HepG2 (cell line): ENCODE measurements around the gene CTDSP1. TPM values are rescaled to one million over a fixed set of nuclear protein-coding genes. Genes with fewer than 3 reads are reported as not detected.

Source experiments
- CBX1 ChIP-seq: IDR thresholded peaks from one replicate; pipeline ENCODE4 v1.6.1; 2016; ENCODE audit warnings: antibody characterized with exemption, low read depth
- EP300 ChIP-seq, 3 experiments: sonication (generic) in 1 of 3; formaldehyde crosslinking in 1 of 3; IDR thresholded peaks; 2 replicates each; pipeline versions ENCODE4 v1.5.1 to v1.6.1; 2011 to 2020; ENCODE audit warnings: low read depth in 2 of 3, low read length in 2 of 3, borderline replicate concordance in 1 of 3, improper control_type of control experiment in 1 of 3, mild to moderate bottlenecking in 1 of 3, missing genetic modification reagents in 1 of 3, moderate library complexity in 1 of 3
- ERF ChIP-seq: IDR thresholded peaks from 2 replicates; pipeline ENCODE4 v1.6.1; 2018; ENCODE audit warnings: missing biosample characterization, missing genetic modification reagents
- JUND ChIP-seq: sonication (generic); formaldehyde crosslinking; IDR thresholded peaks from 2 replicates; pipeline ENCODE4 v1.8.0; 2022; ENCODE audit warnings: mild to moderate bottlenecking, missing genetic modification reagents
- MATR3 ChIP-seq: sonication (generic); formaldehyde crosslinking; IDR thresholded peaks from 2 replicates; pipeline ENCODE4 v1.4.0; 2020; ENCODE audit warnings: missing genetic modification reagents
- NFKB2 ChIP-seq: sonication (generic); formaldehyde crosslinking; IDR thresholded peaks from 2 replicates; pipeline ENCODE4 v1.4.0; 2020; ENCODE audit warnings: missing genetic modification reagents, borderline replicate concordance
- NKX3-1 ChIP-seq: sonication (generic); formaldehyde crosslinking; IDR thresholded peaks from 2 replicates; pipeline ENCODE4 v1.5.0; 2020; ENCODE audit warnings: missing genetic modification reagents
- RAD21 ChIP-seq: fragments of 450-650 bp; formaldehyde crosslinking; IDR thresholded peaks from 2 replicates; pipeline ENCODE4 v1.5.0; 2020; ENCODE audit warnings: mild to moderate bottlenecking
- RARA ChIP-seq: IDR thresholded peaks from 2 replicates; pipeline ENCODE4 v1.6.1; 2016; ENCODE audit warnings: missing genetic modification reagents, missing compliant biosample characterization
- RFX5 ChIP-seq: IDR thresholded peaks from 2 replicates; pipeline ENCODE4 v1.6.1; 2011; ENCODE audit warnings: low read depth, low read length, improper control_type of control experiment
- SRSF1 ChIP-seq: fragments of 200-400 bp; formaldehyde crosslinking; optimal IDR thresholded peaks from 2 replicates; pipeline ENCODE3; 2017; ENCODE audit warnings: mild to moderate bottlenecking, low read depth, low read length, moderate library complexity
- TBX2 ChIP-seq: sonication (generic); formaldehyde crosslinking; IDR thresholded peaks from 2 replicates; pipeline ENCODE4 v1.5.0; 2020; ENCODE audit warnings: missing genetic modification reagents, mild to moderate bottlenecking, borderline replicate concordance
- TFE3 ChIP-seq: IDR thresholded peaks from 2 replicates; pipeline ENCODE4 v1.6.1; 2016
- YEATS2 ChIP-seq: sonication (generic); formaldehyde crosslinking; IDR thresholded peaks from 2 replicates; pipeline ENCODE4 v1.4.0; 2020; ENCODE audit warnings: missing genetic modification reagents, borderline replicate concordance
- ZMYM3 ChIP-seq: sonication (generic); formaldehyde crosslinking; IDR thresholded peaks from 2 replicates; pipeline ENCODE4 v1.5.1; 2020; ENCODE audit warnings: mild to moderate bottlenecking, missing genetic modification reagents
- ZNF143 ChIP-seq: sonication (generic); formaldehyde crosslinking; IDR thresholded peaks from 2 replicates; pipeline ENCODE4 v1.4.0; 2020; ENCODE audit warnings: missing genetic modification reagents
- ZNF333 ChIP-seq: sonication (generic); formaldehyde crosslinking; IDR thresholded peaks from 2 replicates; pipeline ENCODE4 v1.4.0; 2020; ENCODE audit warnings: mild to moderate bottlenecking, missing genetic modification reagents, borderline replicate concordance
- ZNF431 ChIP-seq: sonication (generic); formaldehyde crosslinking; IDR thresholded peaks from 2 replicates; pipeline ENCODE4 v1.9.0; 2022; ENCODE audit warnings: missing genetic modification reagents, low read depth, mild to moderate bottlenecking, borderline replicate concordance
- ZNF510 ChIP-seq: sonication (generic); formaldehyde crosslinking; IDR thresholded peaks from 2 replicates; pipeline ENCODE4 v1.4.0; 2020; ENCODE audit warnings: low read depth, mild to moderate bottlenecking, missing genetic modification reagents
- ZNF543 ChIP-seq: sonication (generic); formaldehyde crosslinking; IDR thresholded peaks from 2 replicates; pipeline ENCODE4 v1.4.0; 2020; ENCODE audit warnings: mild to moderate bottlenecking, missing genetic modification reagents
- ZSCAN25 ChIP-seq: sonication (generic); formaldehyde crosslinking; IDR thresholded peaks from 2 replicates; pipeline ENCODE4 v1.8.0; 2022; ENCODE audit warnings: mild to moderate bottlenecking, missing genetic modification reagents
- ZSCAN9 ChIP-seq: IDR thresholded peaks from 2 replicates; pipeline ENCODE4 v1.6.1; 2016; ENCODE audit warnings: borderline replicate concordance
- polyA plus RNA-seq, 8 experiments: library from polyadenylated mRNA; depleted of rRNA in 3 of 8; stranded (reverse) in 7 of 8; unstranded in 1 of 8; fragments of >200 nt; fragmentation: Illumina TruSeq in 4 of 8; extraction: Trizol in 4 of 8; gene quantifications; 2 replicates each; pipeline versions ENCODE4 v1.2.1 to v1.2.3, GENCODE V29; 2011 to 2016; ENCODE audit warnings: low read depth in 4 of 8, missing spikeins in 1 of 8, mixed read lengths in 1 of 8; ENCODE audit not compliant: insufficient read depth in 1 of 8
- total RNA-seq, 5 experiments: library from RNA; depleted of rRNA; stranded (reverse); fragments of >200 nt; fragmentation: Illumina TruSeq; extraction: Trizol; gene quantifications; 2 replicates each; pipeline ENCODE4 v1.2.3, GENCODE V29; 2016; ENCODE audit warnings: low read depth in 1 of 5
- TF ChIP-seq, protein P1 (sequence below): sonication (generic); formaldehyde crosslinking; IDR thresholded peaks from 2 replicates; pipeline ENCODE4 v1.4.0; 2020; ENCODE audit warnings: missing genetic modification reagents
- TF ChIP-seq, protein P2 (sequence below): sonication (generic); formaldehyde crosslinking; IDR thresholded peaks from 2 replicates; pipeline ENCODE4 v1.8.1; 2022; ENCODE audit warnings: low read depth, mild to moderate bottlenecking, missing genetic modification reagents

Gene CTDSP1
- total and polyA plus RNA-seq, 2 of the 13 experiments (the other 11 are each of a cell fraction or from before 2014, with no cell fraction given): 91.0 to 268 TPM

DNA sequence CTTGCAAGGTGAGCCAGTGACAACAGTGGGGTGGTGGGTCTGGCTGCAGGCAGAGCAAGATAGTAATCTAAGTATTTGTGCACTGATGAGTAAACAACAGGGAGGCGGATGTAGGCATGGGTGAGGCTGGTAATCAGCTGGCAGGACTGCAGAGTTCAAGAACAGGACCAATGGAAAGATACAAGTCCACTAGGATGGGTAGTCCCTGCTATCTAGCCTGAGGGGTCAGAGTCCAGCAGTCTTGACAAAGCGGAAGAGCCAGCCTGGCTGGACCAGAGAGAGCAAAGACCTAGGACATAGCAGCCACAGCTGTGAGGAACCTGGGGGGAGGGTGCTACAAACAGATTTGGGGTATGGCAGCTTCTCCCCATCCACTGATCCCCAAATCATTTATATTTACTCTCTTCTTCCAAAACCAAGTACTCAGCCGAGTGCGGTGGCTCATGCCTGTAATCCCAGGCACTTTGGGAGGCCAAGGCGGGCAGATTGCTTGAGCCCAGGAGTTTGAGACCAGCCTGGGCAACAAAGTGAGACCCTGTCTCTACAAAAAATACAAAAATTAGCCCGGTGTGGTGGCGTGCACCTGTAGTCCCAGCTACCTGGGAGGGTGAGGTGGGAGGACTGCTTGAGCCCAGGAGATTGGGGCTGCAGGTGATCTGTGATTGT is 45.2 kb downstream of the CTDSP1 start (continued):
- TF ChIP-seq, protein P1, sequence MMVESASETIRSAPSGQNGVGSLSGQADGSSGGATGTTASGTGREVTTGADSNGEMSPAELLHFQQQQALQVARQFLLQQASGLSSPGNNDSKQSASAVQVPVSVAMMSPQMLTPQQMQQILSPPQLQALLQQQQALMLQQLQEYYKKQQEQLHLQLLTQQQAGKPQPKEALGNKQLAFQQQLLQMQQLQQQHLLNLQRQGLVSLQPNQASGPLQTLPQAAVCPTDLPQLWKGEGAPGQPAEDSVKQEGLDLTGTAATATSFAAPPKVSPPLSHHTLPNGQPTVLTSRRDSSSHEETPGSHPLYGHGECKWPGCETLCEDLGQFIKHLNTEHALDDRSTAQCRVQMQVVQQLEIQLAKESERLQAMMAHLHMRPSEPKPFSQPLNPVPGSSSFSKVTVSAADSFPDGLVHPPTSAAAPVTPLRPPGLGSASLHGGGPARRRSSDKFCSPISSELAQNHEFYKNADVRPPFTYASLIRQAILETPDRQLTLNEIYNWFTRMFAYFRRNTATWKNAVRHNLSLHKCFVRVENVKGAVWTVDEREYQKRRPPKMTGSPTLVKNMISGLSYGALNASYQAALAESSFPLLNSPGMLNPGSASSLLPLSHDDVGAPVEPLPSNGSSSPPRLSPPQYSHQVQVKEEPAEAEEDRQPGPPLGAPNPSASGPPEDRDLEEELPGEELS (CRISPR knock-in tag): peak; percentile 99
- no peak for TF ChIP-seq SRSF1
- TF ChIP-seq ZNF510 (CRISPR knock-in tag): peak; percentile 74; the same call in 1 of the 2 replicates
- peak; percentile 83; the same call in 1 of the 2 replicates for TF ChIP-seq YEATS2 (CRISPR knock-in tag)
- peak; percentile 81 for TF ChIP-seq ZMYM3
- peak; percentile 30 for TF ChIP-seq CBX1
- peak; percentile 98 for TF ChIP-seq ZSCAN25 (CRISPR knock-in tag)
- TF ChIP-seq ZNF431 (CRISPR knock-in tag): peak; percentile 95; the same call in 1 of the 2 replicates
- peak; percentile 49 to 94; a peak in 3 of 4 replicates for TF ChIP-seq EP300 (IDR thresholded peaks at IDR 0.05; ENCODE audit: low read depth in 2 of 2, low read length in 2 of 2)
- peak; percentile 74; the same call in 1 of the 2 replicates for TF ChIP-seq EP300 (CRISPR knock-in tag; IDR thresholded peaks at IDR 0.05; ENCODE audit: borderline replicate concordance)
- TF ChIP-seq ERF: peak; percentile 99
- TF ChIP-seq ZNF333: 0 out of 2 replicates have a peak, but pooled peaks have one; percentile 53
- TF ChIP-seq ZSCAN9 (CRISPR knock-in tag): peak; percentile 93; the same call in 1 of the 2 replicates
- TF ChIP-seq MATR3: no peak
- peak; percentile 60; the same call in 1 of the 2 replicates for TF ChIP-seq ZNF143 (CRISPR knock-in tag)
- peak; percentile 90 for TF ChIP-seq ZNF543 (CRISPR knock-in tag)
- peak; percentile 98 for TF ChIP-seq TBX2 (CRISPR knock-in tag)
- TF ChIP-seq RFX5: no peak
- TF ChIP-seq JUND (CRISPR knock-in tag): peak; percentile 82; the same call in 1 of the 2 replicates
- TF ChIP-seq RARA (CRISPR knock-in tag): peak; percentile 99
- 0 out of 2 replicates have a peak, but pooled peaks have one; percentile 74 for TF ChIP-seq TFE3 (CRISPR knock-in tag)
- peak; percentile 57; the same call in 1 of the 2 replicates for TF ChIP-seq RAD21 (CRISPR knock-in tag)
- TF ChIP-seq, protein P2, sequence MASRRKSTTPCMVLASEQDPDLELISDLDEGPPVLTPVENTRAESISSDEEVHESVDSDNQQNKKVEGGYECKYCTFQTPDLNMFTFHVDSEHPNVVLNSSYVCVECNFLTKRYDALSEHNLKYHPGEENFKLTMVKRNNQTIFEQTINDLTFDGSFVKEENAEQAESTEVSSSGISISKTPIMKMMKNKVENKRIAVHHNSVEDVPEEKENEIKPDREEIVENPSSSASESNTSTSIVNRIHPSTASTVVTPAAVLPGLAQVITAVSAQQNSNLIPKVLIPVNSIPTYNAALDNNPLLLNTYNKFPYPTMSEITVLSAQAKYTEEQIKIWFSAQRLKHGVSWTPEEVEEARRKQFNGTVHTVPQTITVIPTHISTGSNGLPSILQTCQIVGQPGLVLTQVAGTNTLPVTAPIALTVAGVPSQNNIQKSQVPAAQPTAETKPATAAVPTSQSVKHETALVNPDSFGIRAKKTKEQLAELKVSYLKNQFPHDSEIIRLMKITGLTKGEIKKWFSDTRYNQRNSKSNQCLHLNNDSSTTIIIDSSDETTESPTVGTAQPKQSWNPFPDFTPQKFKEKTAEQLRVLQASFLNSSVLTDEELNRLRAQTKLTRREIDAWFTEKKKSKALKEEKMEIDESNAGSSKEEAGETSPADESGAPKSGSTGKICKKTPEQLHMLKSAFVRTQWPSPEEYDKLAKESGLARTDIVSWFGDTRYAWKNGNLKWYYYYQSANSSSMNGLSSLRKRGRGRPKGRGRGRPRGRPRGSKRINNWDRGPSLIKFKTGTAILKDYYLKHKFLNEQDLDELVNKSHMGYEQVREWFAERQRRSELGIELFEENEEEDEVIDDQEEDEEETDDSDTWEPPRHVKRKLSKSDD (CRISPR knock-in tag): peak; percentile 67; the same call in 1 of the 2 replicates
- 0 out of 2 replicates have a peak, but pooled peaks have one; percentile 4 for TF ChIP-seq NKX3-1
- TF ChIP-seq NFKB2 (CRISPR knock-in tag): peak; percentile 52; the same call in 1 of the 2 replicates
